HEK293T (cell line): Measurements from ENCODE around the gene BSG.

Experiments used
- L3MBTL2 ChIP-seq: fragments of 450-650 bp; conservative IDR thresholded peaks from 2 replicates; pipeline ENCODE4 v1.6.1; 2016; ENCODE audit warnings: mild to moderate bottlenecking
- TARDBP ChIP-seq: fragments of 450-650 bp; IDR thresholded peaks from 2 replicates; pipeline ENCODE4 v1.6.1; 2016

DNA sequence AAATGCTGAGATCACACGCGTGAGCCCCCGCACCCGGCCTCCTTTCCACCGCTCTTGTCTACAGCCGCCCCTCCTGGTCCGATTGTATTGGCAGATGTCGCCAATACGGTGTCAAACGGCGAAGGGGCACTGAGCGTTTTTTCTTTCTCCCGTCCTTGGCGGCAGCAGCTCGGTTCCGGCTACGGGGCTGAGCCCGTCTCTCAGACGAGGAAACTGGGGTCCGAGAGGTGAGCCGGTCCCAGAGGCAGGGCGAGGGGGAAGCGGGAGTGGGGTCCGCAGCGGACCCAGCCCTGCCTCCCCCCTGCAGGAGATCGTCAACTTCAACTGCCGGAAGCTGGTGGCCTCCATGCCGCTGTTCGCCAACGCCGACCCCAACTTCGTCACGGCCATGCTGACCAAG, 40.5 kb downstream of the BSG start:
- TF ChIP-seq TARDBP (no peak), L3MBTL2 (no peak)
